LNCaP clone FGC (cell line): ENCODE data around the gene NCOA5.

Experiments
- DNase-seq: peaks from one replicate; pipeline ENCODE4 v3.0.0-alpha.2; 2011; ENCODE audit warnings: low read depth
- H3K4me3 ChIP-seq: 2 replicates; pipeline ENCODE4 v1.5.1; 2011; ENCODE audit warnings: mild to moderate bottlenecking, low read depth, low read length, control low read depth
- TF ChIP-seq, protein P1 (sequence below): IDR thresholded peaks from 2 replicates; pipeline ENCODE4 v1.5.1; 2012; ENCODE audit warnings: mild to moderate bottlenecking; ENCODE audit not compliant: control insufficient read depth, insufficient read depth; ENCODE audit errors: extremely low read depth

NCOA5 gene

GRCh38 chr20:46083101-46083500, 6.7 kb downstream of the NCOA5 start:
- DNase-seq = no peak
- TF ChIP-seq, protein P1, sequence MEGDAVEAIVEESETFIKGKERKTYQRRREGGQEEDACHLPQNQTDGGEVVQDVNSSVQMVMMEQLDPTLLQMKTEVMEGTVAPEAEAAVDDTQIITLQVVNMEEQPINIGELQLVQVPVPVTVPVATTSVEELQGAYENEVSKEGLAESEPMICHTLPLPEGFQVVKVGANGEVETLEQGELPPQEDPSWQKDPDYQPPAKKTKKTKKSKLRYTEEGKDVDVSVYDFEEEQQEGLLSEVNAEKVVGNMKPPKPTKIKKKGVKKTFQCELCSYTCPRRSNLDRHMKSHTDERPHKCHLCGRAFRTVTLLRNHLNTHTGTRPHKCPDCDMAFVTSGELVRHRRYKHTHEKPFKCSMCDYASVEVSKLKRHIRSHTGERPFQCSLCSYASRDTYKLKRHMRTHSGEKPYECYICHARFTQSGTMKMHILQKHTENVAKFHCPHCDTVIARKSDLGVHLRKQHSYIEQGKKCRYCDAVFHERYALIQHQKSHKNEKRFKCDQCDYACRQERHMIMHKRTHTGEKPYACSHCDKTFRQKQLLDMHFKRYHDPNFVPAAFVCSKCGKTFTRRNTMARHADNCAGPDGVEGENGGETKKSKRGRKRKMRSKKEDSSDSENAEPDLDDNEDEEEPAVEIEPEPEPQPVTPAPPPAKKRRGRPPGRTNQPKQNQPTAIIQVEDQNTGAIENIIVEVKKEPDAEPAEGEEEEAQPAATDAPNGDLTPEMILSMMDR = no peak
- H3K4me3 ChIP-seq = no peak overlapping the region

DNA sequence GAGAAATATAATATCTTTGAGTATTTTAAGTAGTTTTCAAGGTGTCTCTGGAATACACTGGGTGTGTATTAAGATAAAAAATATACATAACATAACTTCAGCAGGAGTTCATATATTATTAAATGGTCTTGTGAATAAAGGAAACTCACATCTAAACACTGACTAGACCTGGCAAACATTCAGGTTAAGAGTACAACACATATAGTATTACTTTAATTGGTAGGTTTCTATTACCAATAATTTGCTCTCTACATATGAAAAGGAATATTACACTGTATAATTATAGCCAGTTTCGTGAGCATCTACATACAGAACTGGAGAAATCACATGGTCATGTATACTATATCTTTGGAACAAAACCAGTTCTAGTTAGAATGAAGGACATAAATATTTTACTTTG, 8.7 kb downstream of the NCOA5 start:
- TF ChIP-seq, protein P1 = no peak
- H3K4me3 ChIP-seq = no peak overlapping the region
- no peak for DNase-seq

GRCh38 chr20:46078954-46079353, 10.8 kb downstream of the NCOA5 start:
- DNase-seq = no peak
- TF ChIP-seq, protein P1 = no peak
- no peak overlapping the region for H3K4me3 ChIP-seq

DNA sequence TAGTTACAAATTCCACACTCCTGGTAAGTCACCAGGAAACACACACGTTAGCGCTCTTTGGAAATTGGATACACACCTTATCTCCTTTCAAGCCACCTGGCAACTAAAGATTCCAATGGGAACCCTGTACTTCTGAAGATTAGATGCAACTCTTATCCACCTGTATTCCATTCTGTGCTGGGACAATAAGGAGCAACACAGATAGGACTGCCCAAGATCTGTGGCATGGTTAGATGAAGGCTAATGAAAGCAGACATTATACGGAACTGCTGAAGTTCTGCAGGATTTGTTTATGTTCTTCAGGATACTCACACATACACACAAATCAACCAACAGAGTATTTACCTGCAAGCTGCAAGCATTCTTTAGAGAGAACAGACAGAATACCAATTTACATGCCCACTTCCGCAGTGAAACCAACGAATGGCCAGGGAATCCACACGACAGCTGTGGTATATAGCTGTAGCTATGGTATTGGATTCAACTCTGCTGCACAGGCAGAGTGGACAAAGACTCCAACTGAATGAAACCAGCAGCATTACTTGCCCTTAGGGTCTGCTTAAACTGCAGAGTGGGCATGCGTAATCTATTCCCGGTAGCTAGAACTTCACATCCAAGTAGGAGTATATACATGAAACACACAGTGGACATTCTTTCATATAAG, 12.0 kb downstream of the NCOA5 start:
- no peak for DNase-seq
- H3K4me3 ChIP-seq = no peak overlapping the region
- TF ChIP-seq, protein P1 = no peak

DNA sequence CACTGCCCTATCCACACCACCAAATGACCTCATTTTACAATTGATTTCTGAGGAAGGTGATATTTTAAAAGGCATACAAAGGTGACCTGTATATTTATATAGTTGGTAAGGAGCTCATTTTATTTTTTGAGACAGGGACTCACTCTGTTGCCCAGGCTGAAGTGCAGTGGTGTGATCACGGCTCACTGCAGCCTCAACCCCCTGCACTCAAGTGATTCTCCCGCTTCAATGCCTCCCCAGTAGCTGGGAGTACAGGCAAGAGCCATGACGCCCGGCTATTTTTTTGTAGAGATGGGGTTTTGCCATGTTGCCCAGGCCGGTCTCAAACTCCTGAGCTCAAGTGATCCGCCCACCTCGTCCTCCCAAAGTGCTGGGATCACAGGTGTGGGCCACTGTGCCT, 13.0 kb downstream of the NCOA5 start:
- no peak for DNase-seq
- no peak overlapping the region for H3K4me3 ChIP-seq
- TF ChIP-seq, protein P1 = no peak

DNA sequence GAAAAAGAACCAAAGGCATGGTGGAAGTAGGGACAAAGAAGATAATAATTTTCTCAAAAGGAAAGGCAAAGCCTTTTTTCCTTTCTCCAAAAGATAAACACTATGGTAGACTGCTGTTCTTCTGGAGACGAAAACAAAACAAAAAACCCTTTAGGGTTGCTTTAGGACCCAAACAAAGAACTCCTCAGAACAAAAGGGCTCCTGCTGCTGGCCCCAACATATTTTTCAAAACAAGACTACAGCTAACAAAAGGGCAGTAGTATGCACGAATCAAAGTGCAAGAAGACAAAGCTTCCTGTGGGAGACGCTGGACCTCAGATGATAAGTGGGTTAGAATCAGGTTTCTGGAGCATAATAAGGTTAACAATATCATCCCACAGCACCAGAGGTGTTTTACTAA, 15.8 kb downstream of the NCOA5 start:
- no peak for DNase-seq
- TF ChIP-seq, protein P1 = no peak
- H3K4me3 ChIP-seq = no peak overlapping the region

- no peak overlapping the region for H3K4me3 ChIP-seq
- no peak for DNase-seq
- TF ChIP-seq, protein P1 = no peak
These were observed 16.3 kb downstream of the NCOA5 start for GRCh38 chr20:46073443-46073842.
